Activated CD8-positive, alpha-beta memory T cell treated with anti-CD3 and anti-CD28 coated beads, Interleukin-2, amount 50 U/mL, for 24 hours (primary cell): Measurements from ENCODE around the gene MBOAT7.
A peak's percentile ranks its signal among the peaks of the same experiment; 100 is the strongest.

Experiments used
- DNase-seq: peaks from one replicate; pipeline ENCODE4 v3.0.0-alpha.2; 2020; ENCODE audit errors: extremely low read depth

MBOAT7 gene

DNA sequence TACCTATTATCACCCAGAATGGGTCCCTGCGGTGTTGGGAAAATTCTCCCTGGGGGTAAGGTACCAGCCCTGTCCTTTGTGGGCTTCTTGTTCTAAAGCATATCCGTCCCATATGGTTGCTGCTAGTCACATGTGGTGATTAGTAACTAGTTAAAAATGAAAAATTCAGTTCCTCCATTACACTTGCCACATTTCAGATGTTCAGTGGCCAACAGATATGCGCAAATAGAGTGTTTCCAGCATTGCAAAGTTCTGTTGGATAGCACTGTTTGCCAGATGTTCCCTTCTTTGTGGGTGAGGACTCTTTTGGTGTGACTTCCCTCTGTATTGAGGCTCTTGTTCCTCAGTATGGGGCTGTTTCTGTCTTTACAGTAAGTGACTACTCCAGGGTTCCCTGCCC, 48.0 kb downstream of the MBOAT7 start:
- DNase-seq, result no peak

DNA sequence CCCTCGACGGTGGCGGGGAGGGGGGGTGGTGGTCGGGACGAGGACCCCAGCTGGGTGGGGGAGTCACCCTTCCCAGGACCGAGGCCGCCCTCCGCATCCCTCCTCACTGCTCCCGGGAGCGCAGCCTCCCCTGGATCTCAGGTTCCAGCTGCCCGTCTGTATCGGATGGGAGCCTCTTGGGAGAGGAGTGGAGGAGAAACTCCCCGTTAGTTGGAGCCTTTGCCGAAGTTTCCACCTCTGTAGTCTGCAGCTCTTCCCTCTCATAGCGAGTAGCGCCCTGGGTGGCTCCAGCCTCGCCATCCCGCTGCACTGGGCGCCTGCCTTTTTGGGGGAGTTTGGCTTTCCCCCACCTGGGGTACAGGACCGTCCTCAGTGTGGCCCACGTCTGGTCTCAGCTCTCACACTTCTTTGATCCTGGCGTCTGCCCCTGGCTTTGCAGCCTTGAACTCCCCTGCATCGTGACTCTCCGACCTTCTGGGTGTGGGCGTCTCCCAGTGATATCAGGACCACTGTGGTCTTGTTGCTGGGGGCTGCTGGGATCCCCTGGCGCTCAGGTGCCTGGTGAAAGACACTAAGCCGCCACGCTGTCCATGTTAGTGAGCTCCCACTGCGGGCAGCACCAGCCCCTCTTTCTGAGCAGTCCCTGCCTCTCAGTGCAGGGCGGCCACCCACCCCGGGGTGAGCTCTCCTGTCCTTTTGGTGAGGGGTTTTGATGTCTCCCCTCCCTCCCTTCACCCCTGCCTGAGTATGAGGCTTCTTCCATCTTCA, 50.7 kb downstream of the MBOAT7 start:
- DNase-seq, result no peak

DNA sequence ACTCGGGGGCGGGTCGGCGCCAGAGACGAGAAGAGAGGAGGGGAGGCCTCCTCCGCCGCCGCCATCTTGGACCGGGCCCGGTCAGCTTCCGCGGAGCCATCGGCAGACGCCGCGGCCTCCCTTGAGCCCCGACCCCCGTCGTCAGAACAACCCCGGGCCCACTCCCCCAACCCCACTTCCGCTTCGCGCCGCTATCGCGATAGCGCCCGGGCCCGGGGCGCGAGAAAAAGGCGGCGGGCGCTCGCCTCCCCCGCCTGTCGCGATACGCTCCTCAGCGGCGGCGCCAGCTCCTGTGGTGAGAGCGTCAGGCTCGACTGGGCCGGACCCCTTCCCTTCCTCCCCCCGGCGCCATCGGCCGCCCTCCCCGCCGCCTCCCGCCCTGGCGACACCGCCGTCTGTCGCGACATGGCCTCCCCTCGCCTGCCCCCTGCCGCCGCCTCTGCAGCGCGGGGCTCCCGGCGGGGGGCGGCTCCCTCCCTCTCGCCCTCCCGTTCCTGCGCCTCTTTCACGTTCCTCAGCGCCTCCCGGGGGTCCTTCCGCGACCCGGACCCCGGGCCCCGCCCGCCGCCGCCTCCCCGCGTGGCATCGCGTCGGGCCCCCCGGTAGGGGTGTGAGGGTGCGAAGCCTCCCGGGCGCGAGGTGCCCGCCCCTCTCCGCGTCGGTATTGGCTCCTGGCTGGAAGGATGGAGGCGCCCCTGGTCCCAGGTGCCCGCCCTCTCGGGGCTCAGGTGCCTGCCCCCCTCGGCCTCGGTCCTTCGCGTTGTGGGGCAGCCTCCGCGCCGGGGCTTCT, 51.5 kb downstream of the MBOAT7 start, which contains the start of gene CNOT3:
TSS of gene CNOT3 (plus strand) at position 64 of the 790 bp plus-strand sequence. CDS start 5,217 bp downstream, outside the sequence.
- DNase-seq, result no peak

DNA sequence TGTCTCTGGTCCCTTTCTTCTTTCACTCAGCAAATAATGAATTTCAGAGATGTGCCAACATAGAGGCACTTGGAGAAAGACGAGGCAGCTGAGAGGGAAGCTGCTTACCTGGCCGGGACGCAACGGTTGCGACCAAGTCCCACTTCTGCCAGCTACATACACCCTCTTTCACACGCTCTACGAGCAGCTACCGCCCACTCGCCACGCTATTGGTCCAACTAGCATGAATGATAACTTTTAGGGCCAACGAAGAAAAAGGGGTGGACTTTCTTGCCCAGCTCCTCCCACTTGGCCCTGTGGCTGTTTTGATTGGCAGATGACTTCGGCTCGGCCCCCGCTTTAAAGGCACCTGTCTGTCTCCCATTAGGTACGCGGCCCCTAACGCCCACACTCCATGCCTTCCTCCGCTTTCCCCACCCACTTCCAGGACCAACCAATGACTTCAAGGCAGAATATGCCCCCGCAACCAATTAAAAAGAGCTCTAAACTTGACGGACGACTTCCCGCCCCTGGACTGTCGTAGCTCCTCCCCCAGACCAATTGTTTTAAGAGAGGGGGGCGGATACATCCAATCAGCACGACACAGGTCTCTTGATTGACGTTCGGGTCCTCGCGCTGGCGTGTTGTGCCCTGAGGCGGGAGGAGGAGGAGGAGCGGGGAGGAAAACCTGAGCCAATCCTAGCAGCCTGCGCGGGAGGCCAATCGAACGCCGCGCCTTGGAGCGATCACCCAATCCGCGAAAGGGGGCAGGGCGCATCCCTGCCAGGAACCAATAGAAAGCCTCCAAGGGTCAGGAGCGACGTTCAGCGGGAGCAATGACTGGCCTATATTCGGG, 52.3 kb downstream of the MBOAT7 start:
- DNase-seq, result peak; percentile 98

DNA sequence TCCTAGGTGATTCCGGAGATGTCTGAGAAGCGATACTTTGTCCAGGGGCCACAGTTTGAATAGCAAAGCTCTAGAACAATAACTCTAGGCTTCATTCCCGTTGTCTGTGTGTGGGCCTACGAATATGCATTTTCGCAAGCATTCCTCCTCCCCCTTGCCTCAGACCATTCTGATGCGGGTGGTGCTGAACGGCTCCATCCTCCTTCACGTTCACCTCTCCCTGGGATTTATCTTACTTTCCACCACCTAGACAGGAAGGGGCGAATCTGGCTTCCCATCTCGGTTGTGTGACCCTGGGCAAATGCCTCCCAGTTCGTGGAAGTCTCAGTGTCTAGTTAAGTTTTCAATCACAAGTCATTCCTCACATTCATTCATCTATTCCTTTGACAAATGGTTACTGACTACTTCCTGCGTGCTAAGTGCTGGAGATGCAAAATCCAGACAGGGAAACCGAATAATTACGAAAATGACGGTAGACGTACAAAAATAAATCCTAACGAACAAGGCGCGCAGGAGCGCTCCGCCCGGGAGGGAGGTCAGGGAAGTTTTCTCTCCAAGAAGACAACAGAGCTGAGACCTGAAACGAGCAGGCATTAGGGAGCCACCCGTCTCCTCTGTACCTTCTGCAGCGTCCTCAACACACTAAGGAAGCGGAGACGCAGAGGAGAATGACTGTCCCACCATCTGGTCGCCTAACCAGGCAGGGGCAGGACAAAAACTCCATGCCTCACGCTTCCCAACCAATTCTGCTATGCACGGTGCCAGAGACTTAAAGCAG, 53.1 kb downstream of the MBOAT7 start:
- no peak for DNase-seq

DNA sequence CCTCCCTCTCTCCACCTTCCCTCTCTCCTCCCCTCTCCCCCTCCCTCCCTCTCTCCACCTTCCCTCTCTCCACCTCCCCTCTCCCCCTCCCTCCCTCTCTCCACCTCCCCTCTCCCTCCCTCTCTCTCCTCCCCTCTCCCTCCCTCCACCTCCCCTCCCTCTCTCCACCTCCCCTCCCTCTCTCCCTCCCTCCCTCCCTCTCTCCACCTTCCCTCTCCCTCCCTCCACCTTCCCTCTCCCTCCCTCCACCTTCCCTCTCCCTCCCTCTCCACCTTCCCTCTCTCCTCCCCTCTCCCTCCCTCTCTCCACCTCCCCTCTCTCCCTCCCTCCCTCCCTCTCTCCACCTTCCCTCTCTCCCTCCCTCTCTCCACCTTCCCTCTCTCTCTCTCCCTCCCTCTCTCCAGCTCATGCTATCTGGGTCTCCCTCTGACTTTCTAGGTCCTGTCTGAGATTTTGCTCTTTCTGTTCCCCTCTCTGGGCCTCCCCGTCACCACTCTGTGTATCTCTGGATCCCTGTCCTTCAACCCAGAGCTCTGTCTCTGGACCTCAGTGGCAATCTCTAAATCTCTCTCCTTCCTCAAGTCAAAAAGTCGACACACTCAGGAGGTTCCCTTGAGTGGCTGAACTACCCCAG, 55.3 kb downstream of the MBOAT7 start:
- no peak for DNase-seq

DNA sequence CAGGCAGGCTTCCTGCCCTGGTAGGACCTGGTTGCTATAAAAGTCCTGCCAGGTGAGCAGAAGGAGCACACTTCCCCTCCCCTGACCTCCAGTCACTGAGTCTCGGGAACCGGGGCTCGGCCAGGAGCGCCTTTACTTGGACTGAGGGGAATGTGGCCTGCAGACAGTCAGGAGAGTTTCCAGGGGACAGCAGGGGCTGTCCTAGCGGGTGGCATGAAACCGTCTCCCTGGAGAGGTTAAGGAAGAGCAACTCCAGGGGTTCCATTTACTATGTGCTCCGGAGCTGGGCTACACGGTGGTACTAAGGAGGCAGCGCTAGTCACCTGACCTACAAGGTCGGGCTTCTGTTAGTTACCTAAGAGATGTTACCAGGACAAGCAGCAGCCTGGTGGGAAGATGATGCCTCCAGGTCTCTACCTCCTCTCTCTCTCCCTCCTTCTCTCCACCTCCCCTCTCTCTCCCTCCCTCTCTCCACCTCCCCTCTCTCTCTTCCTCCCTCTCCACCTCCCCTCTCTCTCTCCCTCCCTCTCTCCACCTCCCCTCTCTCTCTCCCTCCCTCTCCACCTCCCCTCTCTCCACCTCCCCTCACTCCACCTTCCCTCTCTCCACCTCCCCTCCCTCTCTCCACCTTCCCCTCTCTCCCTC, 55.9 kb downstream of the MBOAT7 start:
- DNase-seq, result no peak

DNA sequence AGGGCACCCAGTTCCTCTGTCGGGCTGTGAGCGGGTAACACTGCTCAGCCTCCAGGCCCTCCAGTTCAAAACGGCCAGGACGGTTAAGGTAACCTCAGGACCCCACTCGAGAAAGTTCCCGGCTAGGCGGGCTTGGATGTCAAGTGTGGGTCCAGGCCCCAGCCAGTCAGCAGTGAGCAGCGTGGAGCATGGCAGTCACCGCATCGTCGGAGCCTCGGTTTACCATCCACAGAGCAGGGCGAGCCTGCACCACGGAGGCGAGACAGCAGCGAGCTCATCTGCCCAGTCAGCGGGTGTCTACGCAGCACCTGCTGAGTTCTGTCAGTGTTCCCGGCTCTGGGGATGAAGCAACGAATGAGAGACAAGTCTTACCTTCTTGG, 59.8 kb downstream of the MBOAT7 start:
- no peak for DNase-seq

DNA sequence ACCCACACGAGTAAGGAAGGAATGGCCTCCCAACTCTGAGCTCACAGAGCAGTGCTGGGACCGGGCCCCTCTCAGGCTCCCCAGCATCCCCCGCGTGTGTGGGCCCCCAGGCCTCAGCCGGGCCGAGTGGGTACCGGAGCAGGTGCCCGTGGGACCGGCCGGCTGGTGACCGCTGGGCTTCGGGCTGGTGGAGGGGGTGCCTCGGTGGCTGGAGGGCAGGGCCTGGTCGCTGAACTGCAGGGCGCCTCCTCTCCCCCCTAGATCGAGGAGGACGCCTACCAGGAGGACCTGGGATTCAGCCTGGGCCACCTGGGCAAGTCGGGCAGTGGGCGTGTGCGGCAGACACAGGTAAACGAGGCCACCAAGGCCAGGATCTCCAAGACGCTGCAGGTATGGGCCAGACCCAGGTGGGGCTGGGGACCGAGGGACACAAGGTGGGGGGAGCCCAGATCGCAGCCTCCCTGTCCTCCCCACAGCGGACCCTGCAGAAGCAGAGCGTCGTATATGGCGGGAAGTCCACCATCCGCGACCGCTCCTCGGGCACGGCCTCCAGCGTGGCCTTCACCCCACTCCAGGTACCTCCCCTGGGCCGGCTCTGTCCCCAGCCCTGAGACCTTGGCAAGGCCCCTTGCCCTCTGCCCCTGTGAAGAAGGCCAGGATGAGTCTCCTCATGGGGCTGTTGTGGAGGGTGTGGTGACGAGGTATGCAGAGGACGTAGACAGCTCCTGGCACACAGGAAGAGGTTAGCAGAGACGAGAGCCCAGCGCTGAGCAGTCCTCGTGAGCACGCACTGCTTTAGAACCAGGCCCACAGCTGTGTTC, 60.4 kb downstream of the MBOAT7 start:
- DNase-seq, result no peak

DNA sequence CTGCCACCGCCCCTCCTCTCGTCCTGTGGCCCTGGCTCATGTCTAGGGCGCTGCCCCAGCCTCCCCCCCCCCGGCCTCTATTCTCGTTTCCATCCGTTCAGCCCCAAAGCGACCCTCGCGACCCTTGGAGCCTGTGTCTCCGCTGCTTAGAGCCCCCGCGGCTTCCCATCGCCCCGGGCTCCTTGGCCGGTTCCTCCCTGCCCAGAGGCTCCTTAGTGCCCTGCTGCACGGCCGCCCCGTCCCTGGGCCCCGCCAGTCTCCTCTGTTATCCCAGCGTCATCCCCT, 61.0 kb downstream of the MBOAT7 start:
- no peak for DNase-seq

DNA sequence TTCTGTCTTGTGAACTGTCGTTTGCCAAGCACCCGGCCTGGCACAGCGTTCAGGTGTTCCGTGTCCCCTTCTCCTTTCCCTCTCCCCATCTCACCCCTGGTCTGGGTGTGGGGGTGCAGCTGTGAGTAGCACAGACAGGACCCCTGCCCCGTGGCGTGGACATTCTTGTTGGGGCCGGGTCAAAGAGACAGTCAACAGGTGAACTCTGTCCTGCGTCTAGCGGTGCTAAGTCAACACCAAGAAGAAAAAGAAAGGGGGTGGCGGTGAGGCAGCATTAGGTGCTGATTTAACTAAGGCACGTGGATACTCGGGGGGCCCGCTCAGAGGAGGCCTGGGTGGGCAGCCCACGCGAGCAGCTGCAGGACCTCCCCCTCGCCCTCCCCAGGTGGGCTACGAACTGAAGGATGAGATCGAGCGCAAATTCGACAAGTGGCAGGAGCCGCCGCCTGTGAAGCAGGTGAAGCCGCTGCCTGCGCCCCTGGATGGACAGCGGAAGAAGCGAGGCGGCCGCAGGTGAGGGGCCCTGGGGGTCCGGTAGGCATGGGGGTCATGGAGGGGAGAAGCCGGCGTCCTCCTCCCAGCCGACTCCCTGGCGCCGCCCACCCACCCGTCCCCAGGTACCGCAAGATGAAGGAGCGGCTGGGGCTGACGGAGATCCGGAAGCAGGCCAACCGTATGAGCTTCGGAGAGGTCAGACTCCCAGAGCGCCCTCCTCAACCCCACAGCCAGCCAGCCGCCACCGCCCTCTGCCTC, 61.5 kb downstream of the MBOAT7 start:
- DNase-seq, result no peak

DNA sequence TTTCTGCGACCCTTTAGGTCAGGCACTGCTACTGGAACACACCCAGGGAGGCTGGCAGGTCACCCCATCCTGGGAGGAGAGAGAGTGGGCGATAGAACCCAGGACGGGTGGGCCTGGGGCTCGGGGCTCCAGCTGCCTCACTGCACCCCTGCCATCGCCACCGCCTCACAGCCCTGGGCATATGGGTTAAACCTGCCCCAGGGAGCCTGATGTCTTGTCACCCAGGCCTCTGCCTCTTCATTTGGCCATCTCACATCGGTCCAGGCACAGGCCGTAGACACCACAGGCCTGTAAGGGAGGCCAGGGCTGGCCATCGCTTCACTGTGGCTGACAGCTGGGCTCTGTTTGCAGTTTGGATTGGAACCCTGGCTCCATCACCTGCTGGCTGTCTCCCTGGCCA, 63.7 kb downstream of the MBOAT7 start:
- no peak for DNase-seq

DNA sequence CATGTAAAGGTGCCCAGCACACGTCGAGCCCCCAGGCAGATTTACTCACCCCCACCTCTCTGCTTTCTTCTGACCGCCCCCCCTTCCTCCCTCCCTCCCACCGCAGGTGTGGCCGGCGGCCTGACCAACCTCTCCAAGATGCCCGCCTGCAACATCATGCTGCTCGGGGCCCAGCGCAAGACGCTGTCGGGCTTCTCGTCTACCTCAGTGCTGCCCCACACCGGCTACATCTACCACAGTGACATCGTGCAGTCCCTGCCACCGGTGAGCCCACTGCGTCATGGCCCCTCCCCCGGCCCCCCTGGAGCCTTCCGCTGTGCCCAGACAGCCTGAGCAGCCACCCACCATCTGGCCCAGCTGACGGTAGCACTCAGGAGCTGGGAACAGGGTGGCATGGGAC, 65.0 kb downstream of the MBOAT7 start:
- no peak for DNase-seq

DNA sequence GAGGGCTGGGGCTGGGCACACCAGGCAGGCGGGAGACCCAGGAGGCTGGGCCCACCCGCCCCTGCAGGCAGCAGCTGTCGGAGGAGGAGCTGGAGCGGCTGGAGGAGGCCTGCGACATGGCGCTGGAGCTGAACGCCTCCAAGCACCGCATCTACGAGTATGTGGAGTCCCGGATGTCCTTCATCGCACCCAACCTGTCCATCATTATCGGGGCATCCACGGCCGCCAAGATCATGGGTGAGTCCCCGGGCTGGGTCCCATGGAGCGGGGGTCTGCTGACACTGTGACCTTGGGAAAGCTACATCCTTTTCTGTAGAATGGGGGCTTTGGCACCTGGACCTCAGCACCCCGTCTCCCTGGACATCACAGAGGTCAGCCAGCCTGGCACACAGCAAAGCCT, 65.7 kb downstream of the MBOAT7 start:
- no peak for DNase-seq
